Sigmoid colon (tissue), 7 donors: ENCODE results near the gene MRPL44. TPM values are rescaled to one million over a fixed set of nuclear protein-coding genes. Genes with fewer than 3 reads are reported as not detected.

ENCODE experiments used
- DNase-seq: peaks from one replicate; pipeline ENCODE4 v3.0.0-alpha.2; 2019
- H3K27ac ChIP-seq, 4 donors: fragments of 200-600 bp; sonication (generic); one replicate each; pipeline ENCODE4 v1.5.1; 2016 to 2019; ENCODE audit warnings: mild to moderate bottlenecking in 1 of 4
- H3K27me3 ChIP-seq, 3 donors: fragments of 200-600 bp; sonication (generic); one replicate each; pipeline ENCODE4 v1.5.1; 2019; ENCODE audit warnings: mild to moderate bottlenecking in 1 of 3
- H3K36me3 ChIP-seq, 4 donors: fragments of 200-600 bp; sonication (generic); one replicate each; pipeline ENCODE4 v1.5.1; 2016 to 2019
- H3K4me1 ChIP-seq, 4 donors: fragments of 200-600 bp; sonication (generic); one replicate each; pipeline ENCODE4 v1.5.1; 2017 to 2019
- H3K4me3 ChIP-seq, 4 donors: fragments of 200-600 bp; sonication (generic); one replicate each; pipeline ENCODE4 v1.5.1; 2017 to 2019; ENCODE audit warnings: mild to moderate bottlenecking in 2 of 4, moderate library complexity in 1 of 4
- H3K9me3 ChIP-seq, 4 donors: fragments of 200-600 bp in 3 of 4; sonication (generic) in 3 of 4; one replicate each; pipeline versions ENCODE4 v1.5.1 to v1.6.1; 2013 to 2019
- CTCF ChIP-seq, 4 experiments: fragments of 450-650 bp in 3 of 4; fragments of 200-600 bp in 1 of 4; IDR thresholded peaks; one replicate each; pipeline ENCODE4 v1.5.1; 2016 to 2019; ENCODE audit warnings: antibody characterized with exemption in 4 of 4, mild to moderate bottlenecking in 3 of 4, moderate library complexity in 2 of 4
- EP300 ChIP-seq, 4 donors: sonication (generic); formaldehyde crosslinking; IDR thresholded peaks; one replicate each; pipeline ENCODE4 v1.6.1; 2017; ENCODE audit warnings: antibody characterized with exemption in 4 of 4
- POLR2A ChIP-seq, 2 donors: fragments of 450-650 bp; IDR thresholded peaks; one replicate each; pipeline ENCODE4 v1.6.1; 2016; ENCODE audit warnings: antibody characterized with exemption in 2 of 2, mild to moderate bottlenecking in 2 of 2, moderate library complexity in 2 of 2
- POLR2AphosphoS5 ChIP-seq, 4 donors: sonication (generic); formaldehyde crosslinking; IDR thresholded peaks; one replicate each; pipeline ENCODE4 v1.6.1; 2017; ENCODE audit warnings: antibody characterized with exemption in 4 of 4
- WGBS, 2 donors: extraction: QIAGEN DNeasy Blood & Tissue Kit; methylation state at CpG; one replicate each; pipeline ENCODE4 v1.1.7; 2013; 5-methylcytosine and 5-hydroxymethylcytosine counted together
- intact Hi-C: fragments of 100-400 bp; cut with DNase I; formaldehyde crosslinking; loops from one replicate; pipeline ENCODE4 v1.15.1; 2023
- polyA plus RNA-seq, 3 donors: library from polyadenylated mRNA; stranded (reverse); fragments of 200-250 nt; gene quantifications; one replicate each; pipeline ENCODE4 v1.2.3, GENCODE V29; 2013
- total RNA-seq, 4 donors: library from RNA; depleted of rRNA; stranded (reverse); fragments of >200 nt; gene quantifications; one replicate each; pipeline ENCODE4 v1.1.0, GENCODE V29; 2016
- donor health status: healthy with polysubstance abuse.
- donor health status: Bipolar disorder and iron deficiency.
- donor health status: healthy.

MRPL44 gene
- total and polyA plus RNA-seq, 7 donors = 14.9 to 51.3 (median 22.8) TPM

- no peak for DNase-seq
- Histone ChIP-seq H3K4me1 (peaks cover 0 to 14% (median 7%) of the 10 kb centered on the region in 4 donors), H3K9me3 (no peaks in the 10 kb centered on the region), H3K27me3 (no peaks in the 10 kb centered on the region), H3K27ac (no peak overlapping the region), H3K36me3 (peaks cover 0 to 14% (median 2%) of the 10 kb centered on the region in 4 donors), H3K4me3 (no peak overlapping the region)
- TF ChIP-seq POLR2A (IDR thresholded peaks at IDR 0.05) (no peak), CTCF (IDR thresholded peaks at IDR 0.05) (no peak), EP300 (IDR thresholded peaks at IDR 0.05) (no peak), POLR2AphosphoS5 (IDR thresholded peaks at IDR 0.05) (no peak)
- intact Hi-C loops = no loop called here
These were observed 36.1 kb upstream of the MRPL44 start for GRCh38 chr2:223921204-223921603.

- DNase-seq = no peak
- peaks cover 0 to 5% (median 0%) of the 10 kb centered on the region in 4 donors for H3K36me3 ChIP-seq
- H3K4me3 ChIP-seq = no peak overlapping the region
- H3K27ac ChIP-seq = no peak overlapping the region
- no peaks in the 10 kb centered on the region for H3K27me3 ChIP-seq
- H3K9me3 ChIP-seq = no peaks in the 10 kb centered on the region
- TF ChIP-seq POLR2AphosphoS5 (IDR thresholded peaks at IDR 0.05) (no peak), EP300 (IDR thresholded peaks at IDR 0.05) (no peak), CTCF (IDR thresholded peaks at IDR 0.05) (no peak), POLR2A (IDR thresholded peaks at IDR 0.05) (no peak)
- H3K4me1 ChIP-seq = peaks cover 0 to 13% (median 5%) of the 10 kb centered on the region in 4 donors
- intact Hi-C loops = no loop called here
- WGBS, 2 donors = 84 to 90% methylated on average over 3 of the region's 3 CpGs
These were observed 35.0 kb upstream of the MRPL44 start for GRCh38 chr2:223922308-223922707.

GRCh38 chr2:223923976-223924375 is 33.3 kb upstream of the MRPL44 start:
- WGBS, 2 donors = 84 to 91% methylated on average over 2 of the region's 2 CpGs
- no peak for DNase-seq
- intact Hi-C loops = no loop called here

GRCh38 chr2:223925106-223925505 is 32.2 kb upstream of the MRPL44 start:
- no peak for DNase-seq
- TF ChIP-seq POLR2A (IDR thresholded peaks at IDR 0.05) (no peak), EP300 (IDR thresholded peaks at IDR 0.05) (no peak), CTCF (IDR thresholded peaks at IDR 0.05) (no peak), POLR2AphosphoS5 (IDR thresholded peaks at IDR 0.05) (no peak)
- H3K9me3 ChIP-seq = no peaks in the 10 kb centered on the region
- H3K27me3 ChIP-seq = no peaks in the 10 kb centered on the region
- no peak overlapping the region for H3K4me3 ChIP-seq
- H3K27ac ChIP-seq = no peak overlapping the region
- peaks cover 0 to 20% (median 6%) of the 10 kb centered on the region in 4 donors for H3K4me1 ChIP-seq
- 93 to 96% methylated on average over 3 of the region's 3 CpGs for WGBS, 2 donors
- intact Hi-C loops = no loop called here
- H3K36me3 ChIP-seq = no peaks in the 10 kb centered on the region

More at GRCh38 chr2:223923976-223924375, 33.3 kb upstream of the MRPL44 start:
- Histone ChIP-seq H3K9me3 (no peaks in the 10 kb centered on the region), H3K4me3 (no peak overlapping the region), H3K36me3 (no peaks in the 10 kb centered on the region), H3K4me1 (peaks cover 0 to 13% (median 5%) of the 10 kb centered on the region in 4 donors), H3K27ac (no peak overlapping the region), H3K27me3 (no peaks in the 10 kb centered on the region)
- TF ChIP-seq EP300 (IDR thresholded peaks at IDR 0.05) = no peak
- no peak for TF ChIP-seq POLR2A (IDR thresholded peaks at IDR 0.05)
- no peak for TF ChIP-seq CTCF (IDR thresholded peaks at IDR 0.05)
- no peak for TF ChIP-seq POLR2AphosphoS5 (IDR thresholded peaks at IDR 0.05)
